ENCODE measurements around the gene CCDC69.
A peak's percentile ranks its signal among the peaks of the same experiment; 100 is the strongest.

CCDC69 gene

GRCh38 chr5:151254556-151254955 is 30.7 kb upstream of the CCDC69 start:
- H2AK5ac ChIP-seq (ENCODE audit: low read length), result no peak overlapping the region
- no peak for DNase-seq
- H4K8ac ChIP-seq (ENCODE audit: low read depth, low read length), result no peak overlapping the region
- H3K14ac ChIP-seq (ENCODE audit: low read length), result no peak overlapping the region
- H3K36me3 ChIP-seq (ENCODE audit: control insufficient read depth in 1 of 2, insufficient read depth in 2 of 2, low read length in 2 of 2), result no peaks in the 10 kb centered on the region
- H3K9me3 ChIP-seq (ENCODE audit: insufficient read depth, low read depth, low read length), result no peaks in the 10 kb centered on the region
- H2BK12ac ChIP-seq (ENCODE audit: low read length), result no peak overlapping the region
- H3K27me3 ChIP-seq (ENCODE audit: insufficient read depth, low read length), result no peaks in the 10 kb centered on the region
- no peak overlapping the region for H4K91ac ChIP-seq (ENCODE audit: low read depth, low read length)
- H2BK120ac ChIP-seq (ENCODE audit: insufficient read depth, low read length, poor library complexity), result no peak overlapping the region
- H3K4me3 ChIP-seq (ENCODE audit: low read depth, low read length), result no peak overlapping the region
- H3K4me1 ChIP-seq (ENCODE audit: control insufficient read depth in 1 of 2, insufficient read depth in 2 of 2, low read length in 2 of 2), result peaks cover 23 to 24% of the 10 kb centered on the region in 2 experiments
- no peak overlapping the region for H3K23ac ChIP-seq (ENCODE audit: low read length)
- H3K4me2 ChIP-seq (ENCODE audit: low read length), result no peak overlapping the region
- no peak overlapping the region for H3K9ac ChIP-seq (ENCODE audit: low read length)
- no peak overlapping the region for H4K12ac ChIP-seq (ENCODE audit: low read depth, low read length)
- peaks cover 26% of the 10 kb centered on the region for H3K79me1 ChIP-seq (ENCODE audit: low read length)
- H3K4ac ChIP-seq (ENCODE audit: low read depth, low read length), result no peak overlapping the region
- H3K18ac ChIP-seq (ENCODE audit: low read length), result no peak overlapping the region
- no peak overlapping the region for H3K27ac ChIP-seq (ENCODE audit: low read depth, low read length)
- H2AFZ ChIP-seq (ENCODE audit: insufficient read depth, low read length, poor library complexity), result no peak overlapping the region
- peaks cover 3% of the 10 kb centered on the region for H3K79me2 ChIP-seq (ENCODE audit: control insufficient read depth, insufficient read depth, low read length, poor library complexity)
- no peak overlapping the region for H2BK5ac ChIP-seq (ENCODE audit: low read depth, low read length, poor library complexity)
- WGBS (ENCODE audit: extremely low coverage, insufficient coverage, insufficient read length), result no CpG with 5 or more reads among the region's 1 CpG

DNA sequence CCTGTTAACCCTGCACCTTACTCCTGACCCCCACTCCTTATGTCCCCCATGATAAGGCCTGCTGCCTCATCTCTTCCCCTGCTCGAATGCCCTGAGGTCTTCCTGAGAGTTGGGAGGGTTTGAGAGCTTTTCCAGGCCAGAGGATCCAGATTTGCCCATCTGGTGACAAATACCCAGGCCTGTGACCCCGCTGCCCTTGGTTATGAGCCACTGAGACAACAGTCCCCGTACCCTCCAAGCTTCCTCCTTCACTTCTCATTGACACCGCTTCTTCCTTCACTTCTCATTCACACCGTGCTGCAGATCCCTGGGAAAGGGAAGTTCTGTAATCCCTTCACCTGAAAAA is 29.7 kb upstream of the CCDC69 start:
- Histone ChIP-seq H3K36me3 (ENCODE audit: control insufficient read depth in 1 of 2, insufficient read depth in 2 of 2, low read length in 2 of 2) (no peaks in the 10 kb centered on the region), H4K91ac (ENCODE audit: low read depth, low read length) (peak overlapping the region; percentile 82), H3K23ac (ENCODE audit: low read length) (no peak overlapping the region), H2AFZ (ENCODE audit: insufficient read depth, low read length, poor library complexity) (peak overlapping the region; percentile 82), H2BK12ac (ENCODE audit: low read length) (peak overlapping the region; percentile 33), H3K4me1 (ENCODE audit: control insufficient read depth in 1 of 2, insufficient read depth in 2 of 2, low read length in 2 of 2) (peaks cover 19 to 20% of the 10 kb centered on the region in 2 experiments), H3K27me3 (ENCODE audit: insufficient read depth, low read length) (no peaks in the 10 kb centered on the region), H2BK5ac (ENCODE audit: low read depth, low read length, poor library complexity) (peak overlapping the region; percentile 58), H3K4me2 (ENCODE audit: low read length) (peak overlapping the region; percentile 95), H3K14ac (ENCODE audit: low read length) (peak overlapping the region; percentile 66), H2AK5ac (ENCODE audit: low read length) (no peak overlapping the region), H3K4ac (ENCODE audit: low read depth, low read length) (peak overlapping the region; percentile 59), H3K79me2 (ENCODE audit: control insufficient read depth, insufficient read depth, low read length, poor library complexity) (peaks cover 3% of the 10 kb centered on the region), H3K27ac (ENCODE audit: low read depth, low read length) (peak overlapping the region; percentile 69), H3K4me3 (ENCODE audit: low read depth, low read length) (peak overlapping the region; percentile 78), H3K9me3 (ENCODE audit: insufficient read depth, low read depth, low read length) (no peaks in the 10 kb centered on the region), H4K8ac (ENCODE audit: low read depth, low read length) (peak overlapping the region; percentile 67), H3K18ac (ENCODE audit: low read length) (peak overlapping the region; percentile 86), H3K79me1 (ENCODE audit: low read length) (peaks cover 21% of the 10 kb centered on the region), H2BK120ac (ENCODE audit: insufficient read depth, low read length, poor library complexity) (peak overlapping the region; percentile 88), H4K12ac (ENCODE audit: low read depth, low read length) (peak overlapping the region; percentile 45), H3K9ac (ENCODE audit: low read length) (peak overlapping the region; percentile 16)
- WGBS (ENCODE audit: extremely low coverage, insufficient coverage, insufficient read length), result no CpG with 5 or more reads among the region's 5 CpGs
- DNase-seq, result no peak

- Histone ChIP-seq H2BK12ac (ENCODE audit: low read length) (peak within 1 kb of the TSS; percentile 33), H3K9ac (ENCODE audit: low read length) (peak within 1 kb of the TSS; percentile 49), H3K4ac (ENCODE audit: low read depth, low read length) (peak within 1 kb of the TSS; percentile 59), H3K9me3 (ENCODE audit: insufficient read depth, low read depth, low read length) (no peaks in the 10 kb centered on the region), H3K27ac (ENCODE audit: low read depth, low read length) (peak within 1 kb of the TSS; percentile 69), H3K14ac (ENCODE audit: low read length) (peak within 1 kb of the TSS; percentile 66), H4K91ac (ENCODE audit: low read depth, low read length) (peak within 1 kb of the TSS; percentile 82), H4K8ac (ENCODE audit: low read depth, low read length) (peak within 1 kb of the TSS; percentile 67), H4K12ac (ENCODE audit: low read depth, low read length) (peak within 1 kb of the TSS; percentile 45), H2AK5ac (ENCODE audit: low read length) (no peak within 1 kb of the TSS), H2BK120ac (ENCODE audit: insufficient read depth, low read length, poor library complexity) (peak within 1 kb of the TSS; percentile 88), H3K23ac (ENCODE audit: low read length) (no peak within 1 kb of the TSS), H3K18ac (ENCODE audit: low read length) (peak within 1 kb of the TSS; percentile 86), H2AFZ (ENCODE audit: insufficient read depth, low read length, poor library complexity) (peak within 1 kb of the TSS; percentile 82), H3K27me3 (ENCODE audit: insufficient read depth, low read length) (no peaks in the 10 kb centered on the region), H3K36me3 (ENCODE audit: control insufficient read depth in 1 of 2, insufficient read depth in 2 of 2, low read length in 2 of 2) (no peaks in the 10 kb centered on the region), H2BK5ac (ENCODE audit: low read depth, low read length, poor library complexity) (peak within 1 kb of the TSS; percentile 58), H3K4me1 (ENCODE audit: control insufficient read depth in 1 of 2, insufficient read depth in 2 of 2, low read length in 2 of 2) (peaks cover 13 to 14% of the 10 kb centered on the region in 2 experiments), H3K79me2 (ENCODE audit: control insufficient read depth, insufficient read depth, low read length, poor library complexity) (peaks cover 3% of the 10 kb centered on the region), H3K79me1 (ENCODE audit: low read length) (peaks cover 16% of the 10 kb centered on the region), H3K4me2 (ENCODE audit: low read length) (peak within 1 kb of the TSS; percentile 95), H3K4me3 (ENCODE audit: low read depth, low read length) (peak within 1 kb of the TSS; percentile 78)
- peak; percentile 100 for DNase-seq
- WGBS (ENCODE audit: extremely low coverage, insufficient coverage, insufficient read length), result no CpG with 5 or more reads among the region's 52 CpGs
These were observed 29.1 kb upstream of the CCDC69 start, which contains the start of gene GM2A for GRCh38 chr5:151252762-151253604. GM2A (plus strand) TSS chr5:151253185; CDS start chr5:151253217, 32 bp downstream.

DNA sequence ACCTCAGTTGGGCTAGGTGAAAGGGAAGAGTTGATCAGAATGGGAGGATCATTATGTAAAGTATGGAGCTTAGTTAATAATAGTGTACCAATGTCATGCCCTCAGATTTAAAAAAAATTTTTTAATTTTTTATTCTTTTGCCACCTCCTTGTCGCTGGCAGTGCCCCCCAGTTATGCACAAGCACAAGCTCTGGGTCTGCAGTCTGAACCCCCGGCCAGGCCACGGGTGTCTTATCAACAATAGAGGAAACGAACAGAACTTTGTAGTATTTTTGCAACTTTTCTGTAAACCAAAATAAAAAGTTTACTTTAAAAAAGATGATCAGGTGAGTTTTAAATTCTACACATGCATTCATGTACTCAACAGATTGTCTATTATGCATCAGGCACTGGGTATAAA is 27.7 kb upstream of the CCDC69 start:
- Histone ChIP-seq H2AK5ac (ENCODE audit: low read length) (no peak overlapping the region), H3K4me2 (ENCODE audit: low read length) (no peak overlapping the region), H3K23ac (ENCODE audit: low read length) (no peak overlapping the region), H2BK120ac (ENCODE audit: insufficient read depth, low read length, poor library complexity) (no peak overlapping the region), H3K4me3 (ENCODE audit: low read depth, low read length) (no peak overlapping the region), H3K4ac (ENCODE audit: low read depth, low read length) (no peak overlapping the region), H4K12ac (ENCODE audit: low read depth, low read length) (no peak overlapping the region), H3K27ac (ENCODE audit: low read depth, low read length) (no peak overlapping the region), H4K8ac (ENCODE audit: low read depth, low read length) (no peak overlapping the region), H2BK5ac (ENCODE audit: low read depth, low read length, poor library complexity) (no peak overlapping the region), H2BK12ac (ENCODE audit: low read length) (no peak overlapping the region), H4K91ac (ENCODE audit: low read depth, low read length) (no peak overlapping the region), H3K79me1 (ENCODE audit: low read length) (peaks cover 7% of the 10 kb centered on the region), H3K18ac (ENCODE audit: low read length) (no peak overlapping the region), H2AFZ (ENCODE audit: insufficient read depth, low read length, poor library complexity) (no peak overlapping the region), H3K4me1 (ENCODE audit: control insufficient read depth in 1 of 2, insufficient read depth in 2 of 2, low read length in 2 of 2) (peaks cover 4 to 5% of the 10 kb centered on the region in 2 experiments), H3K9me3 (ENCODE audit: insufficient read depth, low read depth, low read length) (no peaks in the 10 kb centered on the region), H3K36me3 (ENCODE audit: control insufficient read depth in 1 of 2, insufficient read depth in 2 of 2, low read length in 2 of 2) (no peaks in the 10 kb centered on the region), H3K27me3 (ENCODE audit: insufficient read depth, low read length) (no peaks in the 10 kb centered on the region), H3K14ac (ENCODE audit: low read length) (no peak overlapping the region), H3K79me2 (ENCODE audit: control insufficient read depth, insufficient read depth, low read length, poor library complexity) (peaks cover 3% of the 10 kb centered on the region), H3K9ac (ENCODE audit: low read length) (no peak overlapping the region)
- no peak for DNase-seq
- WGBS (ENCODE audit: extremely low coverage, insufficient coverage, insufficient read length), result no CpG with 5 or more reads among the region's 4 CpGs

All from trophoblast cell (in vitro differentiated cells and primary cell).